ENCODE data around the gene CS. TPM values are rescaled to one million over a fixed set of nuclear protein-coding genes. Genes with fewer than 3 reads are reported as not detected.

Gene CS
- total RNA-seq, 1 experiment from 2014 or later = 64.5 TPM

DNA sequence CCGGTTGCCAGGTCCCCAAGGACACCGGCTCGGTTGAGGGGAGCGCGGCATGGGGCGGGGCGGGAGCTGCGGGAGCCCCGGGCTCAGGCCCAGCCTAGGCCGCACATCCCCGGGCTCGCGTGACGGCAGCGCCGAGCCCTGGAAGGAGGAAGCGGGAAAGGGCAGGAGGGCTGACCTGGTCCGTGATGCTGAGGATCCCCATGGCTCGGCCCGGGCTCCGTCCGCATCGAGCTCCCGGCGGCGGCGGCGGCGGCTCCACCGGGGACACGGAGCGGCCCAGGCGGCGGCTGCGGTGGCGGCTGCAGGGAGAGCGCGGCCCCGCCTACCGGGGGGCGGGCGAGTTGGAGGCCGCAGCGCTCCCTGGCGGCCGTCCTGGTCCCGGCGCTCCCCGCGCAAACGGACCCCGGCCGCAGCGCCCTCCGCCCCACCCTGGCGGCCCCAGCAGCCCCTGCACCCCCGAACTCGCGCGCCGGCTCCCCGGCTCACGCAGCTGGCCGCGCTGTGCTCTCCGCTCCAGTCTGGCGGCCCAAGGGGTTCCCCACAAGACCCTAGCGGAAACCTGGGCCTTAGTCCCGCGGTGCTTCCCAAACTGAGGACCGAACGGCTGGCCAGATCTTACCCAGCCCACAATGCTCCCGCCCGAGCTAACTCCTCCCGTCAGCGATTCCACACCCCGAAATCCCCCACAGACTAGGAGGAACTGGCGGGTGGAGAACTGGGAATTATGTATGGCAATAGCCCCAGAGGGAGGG, 41.9 kb downstream of the CS start, which contains the start of gene ANKRD52:
Gene ANKRD52 (minus strand): TSS at position 317 of the 752 bp plus-strand sequence. CDS start 115 bp downstream, at position 202.
- in situ Hi-C loops (cut with HindIII; ENCODE audit: low sequenced_read_pairs) = no loop called here
- DNase-seq (ENCODE audit: low spot score) = peak; percentile 82

GRCh38 chr12:56257491-56258067, 42.6 kb downstream of the CS start:
- DNase-seq (ENCODE audit: low spot score) = peak; percentile 40
- in situ Hi-C loops (cut with HindIII; ENCODE audit: low sequenced_read_pairs) = no loop called here

DNA sequence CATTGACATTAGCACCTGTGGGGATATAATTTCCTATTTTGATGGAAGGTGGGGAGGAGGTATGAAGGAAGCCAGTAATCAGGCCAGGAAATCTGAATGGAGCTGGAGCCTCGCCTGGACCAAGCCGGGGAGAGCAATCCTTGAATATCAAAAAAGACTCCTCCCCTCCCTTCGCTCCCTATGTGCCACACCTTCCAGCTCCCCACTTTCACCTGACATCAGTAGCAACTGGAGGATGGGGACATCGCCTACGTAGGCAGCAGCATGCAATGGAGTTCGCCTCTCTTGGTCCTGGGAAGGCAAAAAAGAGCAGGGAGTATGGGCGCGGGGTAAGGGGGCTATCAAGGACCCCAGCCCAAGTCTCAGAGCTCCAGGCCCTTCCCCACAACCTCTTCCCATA, 43.1 kb downstream of the CS start:
- DNase-seq (ENCODE audit: low spot score) = no peak
- in situ Hi-C loops (cut with HindIII; ENCODE audit: low sequenced_read_pairs) = no loop called here

DNA sequence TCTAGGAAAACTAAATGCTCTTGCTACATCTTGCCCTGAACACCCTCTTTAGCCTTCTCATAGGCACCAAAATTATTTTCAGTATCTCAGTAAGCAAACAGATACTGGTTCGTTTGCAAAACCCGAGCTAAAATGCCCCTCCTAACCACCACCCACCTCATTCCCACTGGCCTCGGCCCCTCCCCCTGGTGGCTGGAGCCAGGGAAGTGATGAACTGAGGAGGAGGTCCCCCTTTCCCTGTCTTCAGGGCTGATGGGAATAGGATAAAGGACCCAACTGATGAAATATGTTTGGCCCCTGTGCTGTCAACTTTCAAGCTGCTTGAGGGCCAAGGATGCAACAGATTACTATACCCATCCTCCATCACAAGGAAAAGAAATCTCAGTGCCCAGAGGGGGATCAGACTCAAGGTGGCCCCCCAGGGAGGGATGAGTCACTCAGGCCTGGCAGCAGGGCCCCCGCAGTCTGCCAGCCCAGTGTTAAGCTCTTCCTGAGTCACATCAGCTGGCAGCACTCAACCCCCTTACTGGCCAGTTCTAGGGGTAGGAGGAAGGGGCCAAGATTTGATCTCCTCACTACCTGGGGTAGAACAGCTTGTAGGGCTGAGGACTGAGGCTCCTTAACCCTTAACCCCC, 43.7 kb downstream of the CS start:
- in situ Hi-C loops (cut with HindIII; ENCODE audit: low sequenced_read_pairs) = no loop called here
- no peak for DNase-seq (ENCODE audit: low spot score)

DNA sequence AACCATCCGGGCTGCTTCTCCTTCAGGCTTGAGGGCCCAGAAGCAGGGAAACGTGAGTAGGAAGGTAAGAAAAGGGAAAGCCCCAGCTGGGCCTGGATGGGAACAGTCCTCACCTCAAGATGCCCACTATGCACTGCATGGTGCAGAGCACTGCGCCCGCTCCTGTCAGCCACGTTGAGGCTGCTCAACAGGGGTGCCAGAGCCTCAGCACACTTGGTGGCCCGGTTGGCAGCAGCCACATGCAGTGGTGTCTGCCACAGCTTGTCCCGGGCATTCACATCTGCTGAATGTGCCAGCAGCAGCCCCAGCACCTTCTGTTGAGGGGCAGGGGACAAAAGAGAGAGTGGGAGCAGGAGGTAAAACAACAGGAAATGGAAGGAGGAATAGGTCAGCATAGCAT, 44.5 kb downstream of the CS start:
- DNase-seq (ENCODE audit: low spot score) = no peak
- in situ Hi-C loops (cut with HindIII; ENCODE audit: low sequenced_read_pairs) = no loop called here

DNA sequence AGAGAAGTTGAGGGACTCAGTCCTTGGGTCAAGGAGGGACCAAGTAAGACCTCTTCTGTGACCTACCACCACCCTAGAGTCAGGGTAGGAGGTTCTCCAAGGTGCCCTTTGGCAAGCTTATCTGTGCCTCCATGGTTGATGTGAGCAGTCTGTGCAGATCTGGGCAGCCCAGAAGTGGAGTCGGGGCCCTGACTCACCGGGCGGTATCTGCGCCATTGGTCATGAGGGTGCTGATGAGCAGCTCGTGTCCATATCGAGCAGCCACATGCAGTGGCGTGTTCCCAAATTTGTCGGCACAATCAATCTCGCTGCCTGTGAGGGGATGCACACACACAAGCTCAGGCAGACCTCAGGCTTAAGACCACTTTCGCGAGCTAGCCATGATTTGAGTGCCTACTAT, 47.0 kb downstream of the CS start:
- in situ Hi-C loops (cut with HindIII; ENCODE audit: low sequenced_read_pairs) = no loop called here
- no peak for DNase-seq (ENCODE audit: low spot score)

DNA sequence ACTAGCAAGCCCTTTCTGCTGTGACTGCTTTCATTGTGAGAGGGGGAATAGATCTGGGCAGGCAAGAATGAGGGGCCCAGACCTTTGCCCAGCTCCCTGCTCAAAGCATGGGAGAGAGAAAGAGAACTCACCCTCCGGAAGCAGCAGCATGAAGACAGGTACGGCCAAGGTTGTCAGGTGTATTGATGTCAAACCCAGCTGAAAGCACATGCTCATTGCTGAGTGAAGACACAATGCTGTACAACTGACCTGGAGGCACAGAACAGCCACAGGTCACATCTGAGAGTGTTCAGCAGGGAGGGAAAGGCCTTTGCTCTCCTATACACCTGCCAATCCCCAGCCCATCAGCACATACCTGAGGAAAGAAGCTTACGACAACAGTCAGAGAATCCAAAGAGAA, 47.5 kb downstream of the CS start:
- DNase-seq (ENCODE audit: low spot score) = no peak
- in situ Hi-C loops (cut with HindIII; ENCODE audit: low sequenced_read_pairs) = no loop called here

GRCh38 chr12:56248711-56249110, 51.4 kb downstream of the CS start:
- DNase-seq (ENCODE audit: low spot score) = no peak
- in situ Hi-C loops (cut with HindIII; ENCODE audit: low sequenced_read_pairs) = no loop called here

- in situ Hi-C loops (cut with HindIII; ENCODE audit: low sequenced_read_pairs) = no loop called here
Measured at GRCh38 chr12:56247923-56248322, 52.2 kb downstream of the CS start.

GRCh38 chr12:56244494-56244893, 55.6 kb downstream of the CS start:
- DNase-seq (ENCODE audit: low spot score) = no peak
- in situ Hi-C loops (cut with HindIII; ENCODE audit: low sequenced_read_pairs) = no loop called here

More at GRCh38 chr12:56247923-56248322, 52.2 kb downstream of the CS start:
- no peak for DNase-seq (ENCODE audit: low spot score)

DNA sequence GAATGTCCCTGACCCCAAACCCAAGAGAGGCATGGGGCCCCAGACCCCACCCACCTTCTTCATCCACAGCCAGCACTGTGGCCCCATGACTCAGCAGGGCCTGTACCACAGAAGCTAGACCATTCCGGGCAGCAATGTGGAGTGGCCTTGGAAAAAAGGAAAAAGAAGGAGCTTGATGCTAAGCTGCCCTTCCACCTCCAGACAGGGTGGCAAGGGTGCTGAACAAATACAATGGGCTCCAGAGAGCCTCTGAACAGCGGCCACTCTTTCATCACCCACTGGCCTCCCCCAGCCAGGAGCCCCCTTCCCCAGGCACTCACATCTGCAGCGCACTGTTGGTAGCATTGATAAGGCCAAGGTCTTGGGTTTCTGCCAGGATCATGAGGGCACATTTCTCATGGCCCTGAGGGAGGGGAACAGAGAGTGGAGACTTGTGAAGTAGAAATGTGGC, 56.4 kb downstream of the CS start:
- in situ Hi-C loops (cut with HindIII; ENCODE audit: low sequenced_read_pairs) = no loop called here
- no peak for DNase-seq (ENCODE audit: low spot score)

DNA sequence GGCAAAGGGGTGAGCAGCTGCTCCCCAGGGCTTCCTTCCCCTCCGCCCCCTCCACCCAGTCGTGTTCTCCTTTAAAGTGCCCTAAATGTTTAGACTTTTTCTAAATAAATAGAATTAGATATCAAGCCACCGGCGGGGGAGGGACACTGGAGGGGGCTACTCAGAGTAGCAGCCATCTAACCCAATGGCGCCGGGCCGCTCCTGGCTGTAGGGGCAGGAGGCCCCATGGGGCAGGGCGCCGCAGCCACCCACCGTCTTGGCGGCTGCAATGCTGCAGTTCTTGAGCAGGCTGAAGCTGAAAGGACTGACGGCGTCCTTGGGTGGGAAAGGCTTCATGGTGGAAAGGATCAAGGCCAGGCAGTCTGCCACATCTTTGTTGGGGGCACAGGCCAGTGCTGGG, 57.1 kb downstream of the CS start:
- DNase-seq (ENCODE audit: low spot score) = no peak
- in situ Hi-C loops (cut with HindIII; ENCODE audit: low sequenced_read_pairs) = no loop called here

GRCh38 chr12:56241424-56242303, 58.5 kb downstream of the CS start:
- no peak for DNase-seq (ENCODE audit: low spot score)
- in situ Hi-C loops (cut with HindIII; ENCODE audit: low sequenced_read_pairs) = no loop called here

DNA sequence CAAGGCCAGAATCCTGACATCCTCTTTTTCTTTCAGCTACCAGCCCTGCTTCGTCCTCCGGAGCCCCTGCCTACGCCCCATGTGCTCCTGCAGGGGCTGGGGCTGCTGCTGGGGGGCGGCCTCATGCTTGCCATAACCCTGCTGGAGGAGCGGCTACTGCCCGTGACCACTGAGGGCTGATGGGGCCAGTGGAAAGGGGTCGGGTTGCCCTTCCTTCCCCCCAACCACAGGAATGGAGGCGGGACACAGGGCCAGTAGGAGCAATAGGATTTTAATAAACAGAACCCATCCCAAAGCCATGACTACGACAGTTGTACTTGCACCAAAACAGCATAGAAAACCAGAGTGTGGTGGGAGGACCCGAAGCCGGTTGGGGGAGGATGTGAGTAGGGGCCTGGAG, 62.6 kb downstream of the CS start:
- DNase-seq (ENCODE audit: low spot score) = no peak
- in situ Hi-C loops (cut with HindIII; ENCODE audit: low sequenced_read_pairs) = no loop called here

DNA sequence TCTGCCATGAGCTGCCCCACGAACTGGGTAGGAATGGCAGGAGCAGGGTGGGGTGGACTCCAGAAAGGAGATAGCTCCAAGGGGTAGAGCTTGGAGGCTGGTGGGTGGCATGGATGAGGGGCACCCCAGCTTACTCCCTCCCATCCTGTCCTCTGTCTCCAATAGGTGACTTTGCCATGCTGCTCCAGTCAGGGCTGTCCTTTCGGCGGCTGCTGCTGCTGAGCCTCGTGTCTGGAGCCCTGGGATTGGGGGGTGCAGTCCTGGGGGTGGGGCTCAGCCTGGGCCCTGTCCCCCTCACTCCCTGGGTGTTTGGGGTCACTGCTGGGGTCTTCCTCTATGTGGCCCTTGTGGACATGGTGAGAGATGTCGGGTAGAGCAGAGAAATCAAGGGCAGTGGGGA, 63.1 kb downstream of the CS start:
- no peak for DNase-seq (ENCODE audit: low spot score)
- in situ Hi-C loops (cut with HindIII; ENCODE audit: low sequenced_read_pairs) = no loop called here

DNA sequence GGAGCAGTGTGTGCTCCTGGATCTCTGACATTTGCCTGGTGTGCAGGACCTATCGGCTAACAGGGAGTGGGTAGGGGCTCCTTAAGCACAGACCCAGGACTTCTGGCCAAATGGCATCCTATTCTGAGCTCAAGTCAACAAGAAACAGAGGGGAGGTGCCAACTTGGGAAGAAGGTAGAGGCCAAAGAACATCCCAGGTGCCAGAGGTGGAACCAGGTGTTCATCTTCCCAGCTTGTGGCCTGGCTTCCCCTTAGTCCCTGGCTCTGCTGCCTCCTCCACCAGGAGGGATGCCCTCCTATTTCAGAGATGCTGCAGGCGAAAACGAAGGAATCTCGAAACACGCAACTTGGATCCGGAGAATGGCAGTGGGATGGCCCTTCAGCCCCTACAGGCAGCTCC, 64.0 kb downstream of the CS start:
- in situ Hi-C loops (cut with HindIII; ENCODE audit: low sequenced_read_pairs) = no loop called here
- DNase-seq (ENCODE audit: low spot score) = no peak

- no peak for DNase-seq (ENCODE audit: low spot score)
- in situ Hi-C loops (cut with HindIII; ENCODE audit: low sequenced_read_pairs) = no loop called here
Measured at GRCh38 chr12:56234746-56235436, 65.2 kb downstream of the CS start.

GRCh38 chr12:56231184-56231582, 68.9 kb downstream of the CS start:
- DNase-seq (ENCODE audit: low spot score) = no peak
- in situ Hi-C loops (cut with HindIII; ENCODE audit: low sequenced_read_pairs) = no loop called here

Measured in G401 (cell line).